Measurements from ENCODE around the gene SCG2.

SCG2 gene

GRCh38 chr2:223566396-223566795 lies 35.8 kb downstream of the SCG2 start:
- no peak for DNase-seq

- DNase-seq = no peak
Observed at GRCh38 chr2:223563462-223563861, 38.7 kb downstream of the SCG2 start.

GRCh38 chr2:223562078-223562477 lies 40.1 kb downstream of the SCG2 start:
- DNase-seq = no peak

GRCh38 chr2:223560749-223561435 lies 41.3 kb downstream of the SCG2 start:
- no peak for DNase-seq

- DNase-seq = no peak
Observed at GRCh38 chr2:223558970-223559369, 43.2 kb downstream of the SCG2 start.

GRCh38 chr2:223554923-223555322 lies 47.2 kb downstream of the SCG2 start:
- no peak for DNase-seq

- no peak for DNase-seq
Observed at GRCh38 chr2:223549215-223549614, 52.9 kb downstream of the SCG2 start.

- DNase-seq = no peak
Observed at GRCh38 chr2:223548194-223548593, 54.0 kb downstream of the SCG2 start.

All from NCI-H526 treated with DMSO at 0.1 percent for 48 hours (cell line).